Femur (tissue), 1 donor: ENCODE measurements around the gene BLTP2.
"Not testable (repeated sequence)": the region's sequence is repeated elsewhere in the genome, so short reads cannot be mapped to it uniquely, and the experiment has no call there.

Experiments
- DNase-seq: peaks from one replicate; pipeline ENCODE4 v3.0.0-alpha.2; 2017

Gene BLTP2

GRCh38 chr17:28644787-28645575 is at the start of gene BLTP2:
TSS of gene BLTP2 (minus strand) at chr17:28645158. CDS start at chr17:28645056, 102 bp downstream.
- DNase-seq: peak; percentile 97

DNA sequence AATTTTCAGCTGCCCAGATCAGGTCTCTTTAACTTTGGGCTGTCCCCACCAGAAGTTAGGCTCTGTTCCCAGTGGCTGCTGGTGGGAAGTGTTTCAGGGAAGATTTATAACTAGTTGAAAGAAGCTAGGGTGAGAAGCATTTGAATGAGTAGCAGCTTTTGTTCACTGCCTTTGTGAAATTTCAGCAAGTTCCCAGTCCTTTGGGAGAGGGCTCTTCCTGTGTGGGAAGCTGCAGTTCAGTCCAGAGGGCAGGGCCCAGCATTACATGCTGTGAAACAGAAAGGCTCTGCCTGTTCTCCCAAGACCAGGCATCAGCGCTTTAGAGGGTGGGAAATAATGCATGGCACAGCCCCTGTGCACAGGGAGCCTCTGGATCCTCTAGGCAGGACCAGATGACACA is 48.9 kb upstream of the BLTP2 start:
- DNase-seq: no peak

- no peak for DNase-seq
Observed at GRCh38 chr17:28689011-28689410, 44.1 kb upstream of the BLTP2 start.

GRCh38 chr17:28688481-28688880 is 43.5 kb upstream of the BLTP2 start:
- no peak for DNase-seq

- DNase-seq: no peak
Observed at GRCh38 chr17:28686296-28686695, 41.3 kb upstream of the BLTP2 start.

GRCh38 chr17:28685366-28685765 is 40.4 kb upstream of the BLTP2 start:
- DNase-seq: no peak

GRCh38 chr17:28684963-28685362 is 40.0 kb upstream of the BLTP2 start:
- DNase-seq: peak; percentile 35

- no peak for DNase-seq
Observed at GRCh38 chr17:28682655-28683054, 37.7 kb upstream of the BLTP2 start.

GRCh38 chr17:28675980-28676379 is 31.0 kb upstream of the BLTP2 start:
- no peak for DNase-seq

- DNase-seq: no peak
Observed at GRCh38 chr17:28675490-28675889, 30.5 kb upstream of the BLTP2 start.

DNA sequence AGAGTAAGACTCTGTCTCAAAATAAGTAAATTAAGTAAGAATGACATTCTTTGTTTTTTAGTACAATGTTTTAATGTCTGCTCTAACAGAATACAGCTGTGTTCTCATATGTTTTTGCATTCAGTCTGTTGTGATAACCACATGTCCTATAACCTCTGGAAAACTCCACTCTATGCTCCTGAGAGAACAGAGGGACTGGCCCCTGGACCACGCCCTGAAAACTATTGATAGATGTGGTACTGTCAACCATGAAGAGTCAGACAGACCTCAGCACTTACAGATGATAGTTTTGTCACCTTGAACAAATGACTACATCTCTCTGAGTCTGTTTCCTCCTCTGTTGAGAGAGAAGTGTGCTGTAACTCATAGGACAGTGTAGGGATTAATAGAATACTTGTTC is 25.0 kb upstream of the BLTP2 start:
- no peak for DNase-seq

- DNase-seq: no peak
Observed at GRCh38 chr17:28667870-28668269, 22.9 kb upstream of the BLTP2 start.

GRCh38 chr17:28665994-28666393 is 21.0 kb upstream of the BLTP2 start:
- no peak for DNase-seq

DNA sequence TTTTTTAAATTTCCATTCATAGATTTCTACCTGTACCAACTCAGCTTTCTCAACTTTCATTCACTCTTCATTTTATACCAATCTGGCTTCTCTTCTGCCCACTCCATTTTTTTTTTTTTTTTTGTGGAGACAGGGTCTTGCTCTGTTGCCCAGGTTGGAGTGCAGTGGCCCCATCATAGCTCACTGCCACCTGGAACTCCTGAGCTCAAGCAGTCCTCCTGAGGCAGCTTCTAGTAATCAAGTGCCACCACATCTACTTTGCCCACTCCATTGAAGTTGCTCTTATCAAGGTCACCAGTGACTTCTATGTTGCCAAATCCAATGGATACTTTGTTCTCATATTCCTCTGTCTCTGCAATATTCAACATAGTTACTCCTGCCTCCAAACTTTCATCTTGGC is 18.8 kb upstream of the BLTP2 start:
- no peak for DNase-seq

DNA sequence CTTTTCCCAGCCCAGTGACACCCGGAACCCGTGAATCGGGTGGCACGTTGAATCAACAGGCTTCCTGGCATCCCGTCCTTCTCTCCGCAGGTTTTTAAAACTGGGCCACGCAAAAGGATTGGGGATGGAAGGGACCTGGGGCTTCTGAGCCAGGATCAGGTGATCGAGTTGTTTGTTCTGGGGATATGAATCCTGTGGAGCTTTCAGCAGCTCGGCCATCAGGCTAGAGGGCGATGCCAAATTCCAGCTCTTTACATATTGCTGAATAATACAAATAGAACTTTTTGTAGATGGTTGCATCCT is 17.5 kb upstream of the BLTP2 start:
- DNase-seq: no peak

DNA sequence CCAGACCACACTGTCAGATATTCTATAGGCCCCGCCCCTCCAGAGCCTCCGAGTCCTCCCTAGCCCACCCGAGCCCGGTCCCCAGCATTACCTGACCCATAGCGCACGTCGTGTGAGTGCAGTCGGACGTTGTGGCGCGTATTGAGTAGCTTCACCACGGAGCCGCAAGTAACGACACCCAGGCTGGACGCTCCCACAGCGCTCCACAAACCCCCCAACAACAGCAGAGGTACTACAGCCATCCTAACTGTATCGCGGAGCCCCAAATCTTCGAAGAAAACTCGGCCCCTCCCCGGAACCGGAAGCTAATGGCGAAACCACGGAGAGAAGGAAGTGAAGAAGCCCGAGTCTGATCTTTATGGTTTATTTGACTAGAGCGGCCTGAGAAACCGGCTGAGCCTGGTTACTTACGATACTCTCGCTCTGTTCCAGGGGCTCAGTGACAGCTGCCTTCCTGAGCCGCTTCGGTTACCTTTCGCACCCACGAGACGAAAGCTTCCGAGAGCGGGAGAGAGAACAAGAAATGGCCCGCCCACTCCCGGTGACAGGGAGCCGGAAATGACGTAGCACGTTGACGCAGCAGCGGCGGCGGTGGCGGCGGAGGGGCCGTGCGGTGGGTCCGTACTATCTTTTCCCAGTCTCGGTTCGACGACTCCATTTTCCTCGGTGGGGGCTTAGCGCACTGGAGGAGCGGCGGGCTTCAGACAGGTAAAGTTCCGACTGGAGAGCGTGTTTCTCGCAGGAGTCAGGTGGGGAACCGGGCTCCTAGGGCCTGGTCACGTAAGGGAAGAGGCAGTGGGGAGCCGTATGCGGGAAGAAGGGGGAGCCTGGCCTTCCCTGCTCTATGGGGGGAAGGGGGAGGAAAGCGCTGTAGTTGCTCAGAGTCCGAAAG is 16.9 kb upstream of the BLTP2 start, which contains the start of the genes SDF2 and SUPT6H:
TSS of gene SDF2 (minus strand) at position 272 of the 892 bp plus-strand sequence. CDS start at position 242, 30 bp downstream.
TSS of gene SUPT6H (plus strand) at position 571 of the 892 bp plus-strand sequence. CDS start 11,197 bp downstream, outside the sequence.
- peak; percentile 95 for DNase-seq

DNA sequence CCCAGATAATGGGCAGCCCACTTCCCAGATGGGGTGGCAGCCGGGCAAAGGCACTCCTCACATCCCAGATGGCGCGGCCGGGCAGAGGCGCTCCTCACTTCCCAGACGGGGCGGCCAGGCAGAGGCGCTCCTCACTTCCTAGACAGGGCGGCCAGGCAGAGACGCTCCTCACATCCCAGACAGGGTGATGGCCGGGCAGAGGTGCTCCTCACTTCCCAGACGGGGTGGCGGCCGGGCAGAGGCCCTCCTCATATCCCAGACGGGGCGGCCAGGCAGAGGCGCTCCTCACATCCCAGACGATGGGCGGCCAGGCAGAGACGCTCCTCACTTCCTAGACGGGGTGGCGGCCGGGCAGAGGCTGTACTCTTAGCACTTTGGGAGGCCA is 14.5 kb upstream of the BLTP2 start:
- not testable (repeated sequence) for DNase-seq

- DNase-seq: not testable (repeated sequence)
Observed at GRCh38 chr17:28658766-28659496, 14.0 kb upstream of the BLTP2 start.

GRCh38 chr17:28658342-28658741 is 13.4 kb upstream of the BLTP2 start:
- not testable (repeated sequence) for DNase-seq

GRCh38 chr17:28657756-28658155 is 12.8 kb upstream of the BLTP2 start:
- DNase-seq: no peak

DNA sequence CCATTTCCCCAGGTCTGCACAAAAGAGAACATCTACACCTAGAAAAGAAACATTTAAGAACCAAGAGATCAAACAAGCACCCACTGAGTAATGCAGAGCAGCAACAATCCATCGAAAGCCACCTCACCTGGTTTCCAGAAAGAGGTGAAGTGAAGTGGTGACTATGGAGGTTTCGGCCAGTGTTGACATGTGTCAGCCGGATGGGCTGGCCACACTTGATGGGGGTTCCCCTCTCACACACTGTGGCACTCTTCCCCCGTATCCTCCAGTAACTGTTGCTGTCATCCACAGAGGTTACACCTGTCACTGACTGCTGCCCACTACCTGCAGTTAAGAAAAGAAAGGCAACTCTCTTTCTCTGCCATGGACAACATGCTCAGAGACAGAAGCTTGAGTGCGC is 10.2 kb upstream of the BLTP2 start:
- DNase-seq: no peak

GRCh38 chr17:28648698-28649097 is 3.7 kb upstream of the BLTP2 start:
- no peak for DNase-seq
